Calu3 (cell line): Measurements from ENCODE around the gene SLC46A1. TPM values are rescaled to one million over a fixed set of nuclear protein-coding genes. Genes with fewer than 3 reads are reported as not detected.

Experiments
- BruUV-seq: library from RNA; stranded (reverse); fragments of 400-500 nt; replicated peaks from 2 replicates; lab custom pipeline; 2021; lab: Mats Ljungman, UMichigan
- CTCF ChIA-PET: fragments of 300-600 bp; sonication (Branson Sonifier 250); formaldehyde crosslinking; loops from one replicate; lab custom pipeline; 2022; ENCODE audit warnings: antibody characterized with exemption; lab: Charles Lee
- DNase-seq: peaks from one replicate; pipeline ENCODE4 v3.0.0; 2022
- H3K27ac Mint-ChIP-seq: one replicate; pipeline ENCODE4 v1.8.0; 2022; ENCODE audit warnings: mixed read lengths; ENCODE audit not compliant: unreplicated experiment
- H3K27me3 Mint-ChIP-seq: one replicate; pipeline ENCODE4 v1.8.0; 2022; ENCODE audit warnings: mixed read lengths; ENCODE audit not compliant: unreplicated experiment
- H3K36me3 Mint-ChIP-seq: one replicate; pipeline ENCODE4 v1.8.0; 2022; ENCODE audit warnings: mild to moderate bottlenecking, moderate library complexity, mixed read lengths; ENCODE audit not compliant: insufficient read depth, unreplicated experiment
- H3K4me1 Mint-ChIP-seq: one replicate; pipeline ENCODE4 v1.8.0; 2022; ENCODE audit warnings: mild to moderate bottlenecking, low read depth, mixed read lengths; ENCODE audit not compliant: unreplicated experiment
- H3K4me3 Mint-ChIP-seq: one replicate; pipeline ENCODE4 v1.8.0; 2022; ENCODE audit warnings: mild to moderate bottlenecking, low read depth, moderate library complexity, mixed read lengths; ENCODE audit not compliant: unreplicated experiment
- H3K9me3 Mint-ChIP-seq: one replicate; pipeline ENCODE4 v1.8.0; 2022; ENCODE audit warnings: low read depth, mixed read lengths; ENCODE audit not compliant: unreplicated experiment
- intact Hi-C: fragments of 100-400 bp; cut with micrococcal nuclease; formaldehyde crosslinking; loops from one replicate; pipeline ENCODE4 v1.10.0; 2022; ENCODE audit not compliant: unreplicated experiment
- total RNA-seq: library from RNA; stranded (reverse); gene quantifications from 2 replicates; pipeline ENCODE4 v1.2.3, GENCODE V29; 2022
- TF ChIP-seq, protein P1 (sequence below): fragments of 200-600 bp; IDR thresholded peaks from one replicate; pipeline ENCODE4 v1.8.0; 2022; ENCODE audit warnings: antibody characterized with exemption; ENCODE audit not compliant: unreplicated experiment

Gene SLC46A1
- total RNA-seq, 1 experiment from 2014 or later, result 17.0 TPM

DNA sequence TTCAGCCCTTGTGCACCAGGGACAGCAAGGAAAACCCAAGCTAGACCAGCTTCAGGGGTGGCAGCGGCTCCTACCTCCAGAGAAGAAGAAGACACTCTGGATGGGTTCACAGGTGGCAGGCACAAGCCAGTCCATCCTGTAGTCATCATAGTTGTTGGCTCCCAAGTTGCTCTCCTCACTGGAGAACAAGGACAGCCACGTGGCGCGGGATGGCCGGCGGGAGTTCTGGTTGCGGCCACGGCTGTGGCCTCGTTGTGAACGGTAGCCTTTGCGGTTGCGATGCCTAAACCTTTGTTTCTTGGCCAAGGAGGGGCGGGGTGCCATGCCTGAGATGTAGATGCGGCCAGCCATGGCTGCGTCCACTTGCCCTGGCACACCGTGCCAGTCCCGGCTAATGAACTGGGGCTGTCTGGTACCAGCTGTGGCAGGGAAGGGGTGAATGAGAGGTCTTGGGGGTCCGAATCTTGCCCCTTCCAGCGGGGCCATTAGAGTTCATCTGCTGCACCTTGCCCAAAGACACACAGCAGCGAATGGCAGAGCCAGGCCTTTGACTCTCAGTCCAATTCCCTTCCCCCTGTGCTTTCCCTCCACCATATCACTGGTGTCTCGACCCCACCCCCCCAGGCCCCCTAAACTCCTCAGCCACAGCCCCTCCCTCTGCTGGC lies 38.2 kb downstream of the SLC46A1 start:
- Mint-ChIP-seq H3K9me3 (no peaks in the 10 kb centered on the region), H3K4me3 (no peak overlapping the region)

DNA sequence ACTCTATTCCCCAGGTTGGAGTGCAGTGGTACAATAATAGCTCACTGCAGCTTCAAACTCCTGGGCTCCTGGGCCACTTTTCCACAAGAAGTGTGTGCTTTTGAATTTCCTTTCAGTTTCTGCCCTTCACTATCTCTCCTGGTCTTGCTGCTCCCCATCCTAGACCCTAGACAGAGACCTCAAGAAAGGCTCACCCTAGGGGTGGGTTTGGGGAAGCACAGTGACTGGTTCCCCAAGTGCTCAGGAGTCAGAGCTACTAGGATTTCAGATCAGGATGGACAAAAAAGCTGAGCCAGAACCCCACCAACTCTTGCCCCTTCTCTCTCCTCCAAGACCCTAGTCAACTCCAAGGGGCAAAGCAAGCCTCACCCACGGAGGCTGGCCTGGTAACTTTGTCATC lies 39.4 kb downstream of the SLC46A1 start:
- DNase-seq, result no peak
- H3K27ac Mint-ChIP-seq, result no peak overlapping the region

More for the DNA sequence above, 38.2 kb downstream of the SLC46A1 start:
- intact Hi-C loops, result no loop called here
- TF ChIP-seq, protein P1, sequence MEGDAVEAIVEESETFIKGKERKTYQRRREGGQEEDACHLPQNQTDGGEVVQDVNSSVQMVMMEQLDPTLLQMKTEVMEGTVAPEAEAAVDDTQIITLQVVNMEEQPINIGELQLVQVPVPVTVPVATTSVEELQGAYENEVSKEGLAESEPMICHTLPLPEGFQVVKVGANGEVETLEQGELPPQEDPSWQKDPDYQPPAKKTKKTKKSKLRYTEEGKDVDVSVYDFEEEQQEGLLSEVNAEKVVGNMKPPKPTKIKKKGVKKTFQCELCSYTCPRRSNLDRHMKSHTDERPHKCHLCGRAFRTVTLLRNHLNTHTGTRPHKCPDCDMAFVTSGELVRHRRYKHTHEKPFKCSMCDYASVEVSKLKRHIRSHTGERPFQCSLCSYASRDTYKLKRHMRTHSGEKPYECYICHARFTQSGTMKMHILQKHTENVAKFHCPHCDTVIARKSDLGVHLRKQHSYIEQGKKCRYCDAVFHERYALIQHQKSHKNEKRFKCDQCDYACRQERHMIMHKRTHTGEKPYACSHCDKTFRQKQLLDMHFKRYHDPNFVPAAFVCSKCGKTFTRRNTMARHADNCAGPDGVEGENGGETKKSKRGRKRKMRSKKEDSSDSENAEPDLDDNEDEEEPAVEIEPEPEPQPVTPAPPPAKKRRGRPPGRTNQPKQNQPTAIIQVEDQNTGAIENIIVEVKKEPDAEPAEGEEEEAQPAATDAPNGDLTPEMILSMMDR, result no peak
- Mint-ChIP-seq H3K27me3 (peaks cover 1% of the 10 kb centered on the region), H3K4me1 (peaks cover 14% of the 10 kb centered on the region), H3K36me3 (peaks cover 20% of the 10 kb centered on the region), H3K27ac (no peak overlapping the region)
- DNase-seq, result no peak
- CTCF ChIA-PET, result interaction anchor here (1.0 kb wide), 1 partner anchor 21 kb away, joined by 3 read pairs; no protein-coding TSS in a partner anchor
- no TSS peak for BruUV-seq

DNA sequence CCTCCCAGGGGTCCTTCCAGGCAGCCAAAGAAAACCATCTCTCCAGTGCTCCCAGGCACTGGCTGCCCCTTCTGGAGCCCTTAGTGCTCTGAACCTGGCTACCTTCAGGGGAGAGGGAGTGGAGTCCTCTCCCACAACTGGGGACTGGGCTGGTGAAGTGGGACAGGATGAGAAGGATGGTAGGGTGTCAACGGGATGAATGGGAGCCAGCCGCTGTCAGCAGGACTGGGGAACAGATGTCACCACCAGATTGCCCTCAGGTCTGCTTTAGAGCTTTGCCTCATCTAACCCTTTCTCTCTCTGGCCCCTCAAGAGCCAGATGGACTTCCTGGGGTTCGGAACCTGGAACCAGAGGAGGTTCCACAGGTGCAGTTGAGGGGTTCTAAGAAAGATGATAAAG lies 40.5 kb downstream of the SLC46A1 start:
- peaks cover 9% of the 10 kb centered on the region for H3K36me3 Mint-ChIP-seq
- CTCF ChIA-PET, result no interaction called here

More for the DNA sequence above, 39.4 kb downstream of the SLC46A1 start:
- no peak overlapping the region for H3K4me3 Mint-ChIP-seq
- CTCF ChIA-PET, result interaction anchor here (0.6 kb wide), 1 partner anchor 15 kb away, joined by 3 read pairs; no protein-coding TSS in a partner anchor
- no peaks in the 10 kb centered on the region for H3K9me3 Mint-ChIP-seq
- H3K36me3 Mint-ChIP-seq, result peaks cover 16% of the 10 kb centered on the region
- H3K4me1 Mint-ChIP-seq, result peaks cover 14% of the 10 kb centered on the region
- TF ChIP-seq, protein P1, result no peak
- no TSS peak for BruUV-seq
- H3K27me3 Mint-ChIP-seq, result no peaks in the 10 kb centered on the region
- intact Hi-C loops, result no loop called here

DNA sequence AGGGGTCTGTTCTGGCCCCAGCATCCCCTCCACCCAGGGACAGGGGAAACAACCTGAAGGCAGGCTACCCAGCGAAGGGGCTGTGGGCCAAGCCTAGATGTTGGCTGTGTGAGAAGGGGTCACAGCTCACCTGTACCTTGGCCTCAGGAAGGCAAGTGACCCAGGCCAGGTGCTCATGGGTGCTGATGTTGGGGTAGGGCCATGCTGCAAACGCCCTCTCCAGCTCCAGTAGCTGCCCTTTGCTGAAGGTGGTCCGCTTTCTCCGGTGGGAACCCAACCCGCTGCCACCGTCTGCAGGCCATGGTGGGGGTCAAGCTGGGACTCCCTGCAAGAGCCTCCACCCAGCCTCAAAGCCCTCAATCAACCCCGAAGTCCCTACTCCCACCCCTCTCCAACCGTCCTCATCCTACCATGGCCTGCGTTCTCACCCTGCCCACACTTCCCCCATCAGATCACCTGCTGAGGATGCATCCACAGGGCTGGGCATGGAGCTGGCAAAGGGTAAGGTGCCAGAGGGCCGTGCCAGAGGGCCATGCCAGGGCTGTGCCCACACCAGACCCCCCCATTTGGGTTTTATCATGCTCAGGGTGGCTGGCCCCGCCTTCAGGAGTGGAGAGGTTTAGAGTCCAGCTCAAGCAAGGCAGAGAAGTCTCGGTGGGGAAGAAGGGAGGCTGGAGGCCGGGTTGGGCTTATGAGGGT lies 41.2 kb downstream of the SLC46A1 start, which contains the start of gene SEBOX:
Gene SEBOX (minus strand): TSS at position 535 of the 699 bp plus-strand sequence. CDS start 48 bp downstream, at position 487.
- CTCF ChIA-PET, result no interaction called here
- peaks cover 13% of the 10 kb centered on the region for H3K36me3 Mint-ChIP-seq
- DNase-seq, result no peak

More for the DNA sequence above, 40.5 kb downstream of the SLC46A1 start:
- no peak overlapping the region for H3K4me3 Mint-ChIP-seq
- no TSS peak for BruUV-seq
- peaks cover 7% of the 10 kb centered on the region for H3K4me1 Mint-ChIP-seq
- TF ChIP-seq, protein P1, result no peak
- H3K27ac Mint-ChIP-seq, result no peak overlapping the region
- H3K9me3 Mint-ChIP-seq, result no peaks in the 10 kb centered on the region
- intact Hi-C loops, result no loop called here
- no peaks in the 10 kb centered on the region for H3K27me3 Mint-ChIP-seq
- DNase-seq, result no peak

More for the DNA sequence above, 41.2 kb downstream of the SLC46A1 start, which contains the start of gene SEBOX:
- intact Hi-C loops, result no loop called here
- Mint-ChIP-seq H3K27ac (no peak within 1 kb of the TSS), H3K9me3 (no peaks in the 10 kb centered on the region), H3K4me3 (no peak within 1 kb of the TSS), H3K27me3 (no peaks in the 10 kb centered on the region), H3K4me1 (peaks cover under 1% of the 10 kb centered on the region)
- BruUV-seq, result no TSS peak
- TF ChIP-seq, protein P1, result no peak
